K562 (cell line): ENCODE results near the gene CNTFR. TPM values are rescaled to one million over a fixed set of nuclear protein-coding genes. Genes with fewer than 3 reads are reported as not detected.

Experiments
- ARID2 ChIP-seq: fragments of 450-650 bp; IDR thresholded peaks from 2 replicates; pipeline ENCODE4 v1.6.1; 2017; ENCODE audit warnings: antibody characterized with exemption, mild to moderate bottlenecking
- BRCA1 ChIP-seq, 2 experiments: fragments of 450-650 bp in 1 of 2; sonication (generic) in 1 of 2; formaldehyde crosslinking in 1 of 2; IDR thresholded peaks; 2 replicates each; pipeline versions ENCODE4 v1.5.0 to v1.6.1; 2017 to 2020; ENCODE audit warnings: mild to moderate bottlenecking in 1 of 2, missing genetic modification reagents in 1 of 2
- CC2D1A ChIP-seq: fragments of 450-650 bp; IDR thresholded peaks from 2 replicates; pipeline ENCODE4 v1.6.1; 2017; ENCODE audit warnings: mild to moderate bottlenecking
- CHD2 ChIP-seq: IDR thresholded peaks from 2 replicates; pipeline ENCODE4 v1.6.1; 2011; ENCODE audit warnings: low read depth, low read length
- CTCFL ChIP-seq: IDR thresholded peaks from 2 replicates; pipeline ENCODE4 v1.6.1; 2011; ENCODE audit warnings: borderline replicate concordance, low read depth, mild to moderate bottlenecking, moderate library complexity, low read length; ENCODE audit not compliant: insufficient read depth, poor library complexity, severe bottlenecking
- ESRRA ChIP-seq: fragments of 450-650 bp; IDR thresholded peaks from 2 replicates; pipeline ENCODE4 v1.6.1; 2014; ENCODE audit warnings: low read depth, mild to moderate bottlenecking, moderate library complexity, borderline replicate concordance
- FOXJ2 ChIP-seq: fragments of 200-800 bp; sonication (Bioruptor generic); IDR thresholded peaks from 2 replicates; pipeline ENCODE4 v1.6.1; 2016; ENCODE audit warnings: missing genetic modification characterization, missing compliant biosample characterization
- FUS ChIP-seq: fragments of 200-400 bp; formaldehyde crosslinking; optimal IDR thresholded peaks from 2 replicates; pipeline ENCODE3; 2017; ENCODE audit warnings: low read depth, low read length
- GTF2F1 ChIP-seq: IDR thresholded peaks from 2 replicates; pipeline ENCODE4 v1.6.1; 2011; ENCODE audit warnings: low read depth, low read length, improper control_type of control experiment
- MCM3 ChIP-seq: fragments of 450-650 bp; IDR thresholded peaks from 2 replicates; pipeline ENCODE4 v1.6.1; 2016
- REST ChIP-seq, 2 experiments: fragments of 450-650 bp; formaldehyde crosslinking in 1 of 2; IDR thresholded peaks; 2 replicates each; pipeline versions ENCODE4 v1.4.0 to v1.6.1; 2014 to 2020; ENCODE audit warnings: mild to moderate bottlenecking in 2 of 2, borderline replicate concordance in 1 of 2, low read depth in 1 of 2
- SIN3A ChIP-seq, 2 experiments: fragments of 150-350 bp in 1 of 2; IDR thresholded peaks; 2 replicates each; pipeline ENCODE4 v1.6.1; 2011 to 2016; ENCODE audit warnings: borderline replicate concordance in 2 of 2, low read depth in 2 of 2, low read length in 2 of 2, mild to moderate bottlenecking in 2 of 2, moderate library complexity in 2 of 2; ENCODE audit not compliant: control insufficient read depth in 1 of 2
- SMC3 ChIP-seq: conservative IDR thresholded peaks from 2 replicates; pipeline ENCODE4 v1.6.1; 2011; ENCODE audit warnings: low read depth, low read length, improper control_type of control experiment; ENCODE audit not compliant: insufficient read depth
- SNIP1 ChIP-seq: fragments of 450-650 bp; IDR thresholded peaks from 2 replicates; pipeline ENCODE4 v1.7.1; 2017; ENCODE audit warnings: low read depth, mild to moderate bottlenecking
- SRSF3 ChIP-seq: fragments of 200-400 bp; formaldehyde crosslinking; IDR thresholded peaks from 2 replicates; pipeline ENCODE4 v1.6.1; 2016; ENCODE audit warnings: mild to moderate bottlenecking, low read length, moderate library complexity; ENCODE audit not compliant: insufficient read depth
- ZNF175 ChIP-seq: fragments of 200-800 bp; sonication (Bioruptor generic); IDR thresholded peaks from 2 replicates; pipeline ENCODE4 v1.6.1; 2016; ENCODE audit warnings: low read depth, mild to moderate bottlenecking, missing genetic modification characterization, missing compliant biosample characterization
- ZNF384 ChIP-seq: IDR thresholded peaks from 2 replicates; pipeline ENCODE4 v1.6.1; 2012; ENCODE audit warnings: low read depth, low read length, improper control_type of control experiment
- ZNF561 ChIP-seq: fragments of 450-650 bp; formaldehyde crosslinking; conservative IDR thresholded peaks from 2 replicates; pipeline ENCODE4 v1.4.0; 2020; ENCODE audit warnings: mild to moderate bottlenecking, moderate library complexity
- polyA plus RNA-seq, 8 experiments: library from polyadenylated mRNA; depleted of rRNA in 4 of 8; stranded (reverse) in 5 of 8; unstranded in 3 of 8; fragments of >200 nt; fragmentation: Nextera tagmentation in 2 of 8; fragmentation: Illumina TruSeq in 1 of 8; extraction: Ambion mirVana in 2 of 8; extraction: Trizol in 1 of 8; gene quantifications; 2 replicates each; pipeline versions ENCODE4 v1.2.1 to v1.2.3, GENCODE V29; 2011 to 2014; ENCODE audit warnings: inconsistent platforms in 1 of 8, missing spikeins in 1 of 8
- total RNA-seq, 7 experiments: library from RNA; depleted of rRNA in 6 of 7; stranded (reverse); fragments of >200 nt in 6 of 7; fragmentation: Illumina TruSeq in 2 of 7; extraction: Trizol in 2 of 7; gene quantifications; 2 replicates each; pipeline versions ENCODE4 v1.2.1 to v1.2.3, GENCODE V29; 2011 to 2021; ENCODE audit warnings: low replicate concordance in 1 of 7

The CNTFR gene
- total and polyA plus RNA-seq, 9 of the 15 experiments (the other 6 are each of a cell fraction or from before 2014, with no cell fraction given): not detected

- TF ChIP-seq BRCA1 (IDR thresholded peaks at IDR 0.05): no peak
- no peak for TF ChIP-seq BRCA1 (CRISPR knock-in tag; IDR thresholded peaks at IDR 0.05)
- TF ChIP-seq GTF2F1: no peak
- TF ChIP-seq SIN3A (IDR thresholded peaks at IDR 0.05; ENCODE audit: borderline replicate concordance in 2 of 2, control insufficient read depth in 1 of 2, low read depth in 2 of 2, low read length in 2 of 2): no peak
- no peak for TF ChIP-seq ZNF384
- TF ChIP-seq ESRRA: no peak
- no peak for TF ChIP-seq ZNF175
- no peak for TF ChIP-seq SNIP1
- TF ChIP-seq CHD2: no peak
- TF ChIP-seq FOXJ2 (tag): no peak
- TF ChIP-seq FUS: no peak
- TF ChIP-seq CTCFL: peak; percentile 11
- peak; percentile 74 for TF ChIP-seq ARID2
- TF ChIP-seq ZNF561 (CRISPR knock-in tag): no peak
- TF ChIP-seq MCM3: no peak
- peak; percentile 62 for TF ChIP-seq REST (IDR thresholded peaks at IDR 0.05; ENCODE audit: borderline replicate concordance)
- TF ChIP-seq REST (CRISPR knock-in tag; IDR thresholded peaks at IDR 0.05; ENCODE audit: low read depth): no peak
- TF ChIP-seq SMC3: peak; percentile 56; the same call in 1 of the 2 replicates
- 0 out of 2 replicates have a peak, but pooled peaks have one; percentile 47 for TF ChIP-seq CC2D1A
- TF ChIP-seq SRSF3: no peak
Observed at GRCh38 chr9:34547960-34548611, 41.4 kb downstream of the CNTFR start (continued).
